Measurements from ENCODE around the gene CES2.

DNA sequence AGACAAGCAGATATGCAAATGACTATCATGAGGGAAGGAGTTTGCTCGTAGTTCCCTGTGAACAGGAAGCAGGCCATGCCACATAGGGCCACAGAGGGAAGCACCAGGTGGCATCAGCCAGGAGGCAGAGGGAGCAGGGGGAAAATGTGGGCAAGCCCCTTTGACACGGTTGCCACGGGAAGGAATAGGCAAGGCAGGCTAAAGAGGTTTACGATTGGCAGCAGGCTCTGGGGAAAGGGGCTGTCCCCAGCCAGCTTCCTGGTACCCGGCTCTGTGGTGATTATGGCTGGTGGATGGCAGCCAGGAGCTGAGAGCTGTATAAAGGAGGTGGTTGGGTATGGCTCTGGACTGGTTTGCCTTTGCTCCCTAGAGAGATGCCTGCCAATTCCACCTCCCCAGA lies 26.6 kb downstream of the CES2 start:
- TF ChIP-seq POLR2AphosphoS5 (IDR thresholded peaks at IDR 0.05), result no peak
- TF ChIP-seq, protein P1, sequence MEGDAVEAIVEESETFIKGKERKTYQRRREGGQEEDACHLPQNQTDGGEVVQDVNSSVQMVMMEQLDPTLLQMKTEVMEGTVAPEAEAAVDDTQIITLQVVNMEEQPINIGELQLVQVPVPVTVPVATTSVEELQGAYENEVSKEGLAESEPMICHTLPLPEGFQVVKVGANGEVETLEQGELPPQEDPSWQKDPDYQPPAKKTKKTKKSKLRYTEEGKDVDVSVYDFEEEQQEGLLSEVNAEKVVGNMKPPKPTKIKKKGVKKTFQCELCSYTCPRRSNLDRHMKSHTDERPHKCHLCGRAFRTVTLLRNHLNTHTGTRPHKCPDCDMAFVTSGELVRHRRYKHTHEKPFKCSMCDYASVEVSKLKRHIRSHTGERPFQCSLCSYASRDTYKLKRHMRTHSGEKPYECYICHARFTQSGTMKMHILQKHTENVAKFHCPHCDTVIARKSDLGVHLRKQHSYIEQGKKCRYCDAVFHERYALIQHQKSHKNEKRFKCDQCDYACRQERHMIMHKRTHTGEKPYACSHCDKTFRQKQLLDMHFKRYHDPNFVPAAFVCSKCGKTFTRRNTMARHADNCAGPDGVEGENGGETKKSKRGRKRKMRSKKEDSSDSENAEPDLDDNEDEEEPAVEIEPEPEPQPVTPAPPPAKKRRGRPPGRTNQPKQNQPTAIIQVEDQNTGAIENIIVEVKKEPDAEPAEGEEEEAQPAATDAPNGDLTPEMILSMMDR (IDR thresholded peaks at IDR 0.05), result no peak

All from sigmoid colon (tissue), 4 donors.